ENCODE measurements around the gene SUMO3.

The SUMO3 gene

GRCh38 chr21:44817914-44818639 lies at the start of gene SUMO3:
Gene SUMO3 (minus strand): TSS chr21:44818062. CDS start chr21:44817968, 94 bp downstream.
- no peaks in the 10 kb centered on the region for H3K4me1 ChIP-seq (ENCODE audit: control insufficient read depth, insufficient read depth, low read length)
- no peaks in the 10 kb centered on the region for H3K27me3 ChIP-seq (ENCODE audit: control insufficient read depth, insufficient read depth, low read length)
- H3K4me3 ChIP-seq (ENCODE audit: low read length): peak within 1 kb of the TSS; percentile 82
- H3K9ac ChIP-seq (ENCODE audit: low read length): peak within 1 kb of the TSS; percentile 56
- no peaks in the 10 kb centered on the region for H3K36me3 ChIP-seq (ENCODE audit: control insufficient read depth, insufficient read depth, low read length)
- H3K27ac ChIP-seq (ENCODE audit: low read depth, low read length): peak within 1 kb of the TSS; percentile 81

- no peaks in the 10 kb centered on the region for H3K27me3 ChIP-seq (ENCODE audit: control insufficient read depth, insufficient read depth, low read length)
- H3K4me1 ChIP-seq (ENCODE audit: control insufficient read depth, insufficient read depth, low read length): peaks cover 43% of the 10 kb centered on the region
- peak overlapping the region; percentile 26 for H3K27ac ChIP-seq (ENCODE audit: low read depth, low read length)
- peaks cover 6% of the 10 kb centered on the region for H3K36me3 ChIP-seq (ENCODE audit: control insufficient read depth, insufficient read depth, low read length)
- H3K4me3 ChIP-seq (ENCODE audit: low read length): no peak overlapping the region
- no peak overlapping the region for H3K9ac ChIP-seq (ENCODE audit: low read length)
Measured at GRCh38 chr21:44867464-44867863, 49.6 kb upstream of the SUMO3 start.

GRCh38 chr21:44866780-44867179 lies 48.9 kb upstream of the SUMO3 start:
- H3K27ac ChIP-seq (ENCODE audit: low read depth, low read length): peak overlapping the region; percentile 6
- H3K4me3 ChIP-seq (ENCODE audit: low read length): no peak overlapping the region
- no peak overlapping the region for H3K9ac ChIP-seq (ENCODE audit: low read length)
- peaks cover 11% of the 10 kb centered on the region for H3K36me3 ChIP-seq (ENCODE audit: control insufficient read depth, insufficient read depth, low read length)
- H3K4me1 ChIP-seq (ENCODE audit: control insufficient read depth, insufficient read depth, low read length): peaks cover 43% of the 10 kb centered on the region
- no peaks in the 10 kb centered on the region for H3K27me3 ChIP-seq (ENCODE audit: control insufficient read depth, insufficient read depth, low read length)

GRCh38 chr21:44865561-44866280 lies 47.9 kb upstream of the SUMO3 start:
- Histone ChIP-seq H3K4me1 (ENCODE audit: control insufficient read depth, insufficient read depth, low read length) (peaks cover 38% of the 10 kb centered on the region), H3K36me3 (ENCODE audit: control insufficient read depth, insufficient read depth, low read length) (peaks cover 12% of the 10 kb centered on the region), H3K4me3 (ENCODE audit: low read length) (no peak overlapping the region), H3K27me3 (ENCODE audit: control insufficient read depth, insufficient read depth, low read length) (no peaks in the 10 kb centered on the region), H3K27ac (ENCODE audit: low read depth, low read length) (no peak overlapping the region), H3K9ac (ENCODE audit: low read length) (no peak overlapping the region)

- peaks cover 14% of the 10 kb centered on the region for H3K4me1 ChIP-seq (ENCODE audit: control insufficient read depth, insufficient read depth, low read length)
- peaks cover 25% of the 10 kb centered on the region for H3K36me3 ChIP-seq (ENCODE audit: control insufficient read depth, insufficient read depth, low read length)
- H3K9ac ChIP-seq (ENCODE audit: low read length): no peak overlapping the region
- H3K4me3 ChIP-seq (ENCODE audit: low read length): no peak overlapping the region
- no peaks in the 10 kb centered on the region for H3K27me3 ChIP-seq (ENCODE audit: control insufficient read depth, insufficient read depth, low read length)
- no peak overlapping the region for H3K27ac ChIP-seq (ENCODE audit: low read depth, low read length)
Measured at GRCh38 chr21:44862869-44863685, 45.2 kb upstream of the SUMO3 start.

- H3K4me1 ChIP-seq (ENCODE audit: control insufficient read depth, insufficient read depth, low read length): peaks cover 2% of the 10 kb centered on the region
Measured at GRCh38 chr21:44858791-44859190, 40.9 kb upstream of the SUMO3 start.

GRCh38 chr21:44858291-44858690 lies 40.4 kb upstream of the SUMO3 start:
- H3K27ac ChIP-seq (ENCODE audit: low read depth, low read length): no peak overlapping the region
- peaks cover 31% of the 10 kb centered on the region for H3K36me3 ChIP-seq (ENCODE audit: control insufficient read depth, insufficient read depth, low read length)
- no peak overlapping the region for H3K4me3 ChIP-seq (ENCODE audit: low read length)
- no peak overlapping the region for H3K9ac ChIP-seq (ENCODE audit: low read length)
- peaks cover 2% of the 10 kb centered on the region for H3K4me1 ChIP-seq (ENCODE audit: control insufficient read depth, insufficient read depth, low read length)
- H3K27me3 ChIP-seq (ENCODE audit: control insufficient read depth, insufficient read depth, low read length): no peaks in the 10 kb centered on the region

More at GRCh38 chr21:44858791-44859190, 40.9 kb upstream of the SUMO3 start:
- Histone ChIP-seq H3K36me3 (ENCODE audit: control insufficient read depth, insufficient read depth, low read length) (peaks cover 30% of the 10 kb centered on the region), H3K27ac (ENCODE audit: low read depth, low read length) (no peak overlapping the region), H3K9ac (ENCODE audit: low read length) (no peak overlapping the region), H3K4me3 (ENCODE audit: low read length) (no peak overlapping the region), H3K27me3 (ENCODE audit: control insufficient read depth, insufficient read depth, low read length) (no peaks in the 10 kb centered on the region)

- H3K36me3 ChIP-seq (ENCODE audit: control insufficient read depth, insufficient read depth, low read length): peaks cover 31% of the 10 kb centered on the region
- H3K27me3 ChIP-seq (ENCODE audit: control insufficient read depth, insufficient read depth, low read length): no peaks in the 10 kb centered on the region
- H3K4me3 ChIP-seq (ENCODE audit: low read length): no peak overlapping the region
- no peak overlapping the region for H3K9ac ChIP-seq (ENCODE audit: low read length)
- peaks cover 2% of the 10 kb centered on the region for H3K4me1 ChIP-seq (ENCODE audit: control insufficient read depth, insufficient read depth, low read length)
- no peak overlapping the region for H3K27ac ChIP-seq (ENCODE audit: low read depth, low read length)
Measured at GRCh38 chr21:44857127-44857892, 39.4 kb upstream of the SUMO3 start.

GRCh38 chr21:44856131-44856530 lies 38.3 kb upstream of the SUMO3 start:
- no peak overlapping the region for H3K4me3 ChIP-seq (ENCODE audit: low read length)
- peaks cover 2% of the 10 kb centered on the region for H3K4me1 ChIP-seq (ENCODE audit: control insufficient read depth, insufficient read depth, low read length)
- H3K27ac ChIP-seq (ENCODE audit: low read depth, low read length): no peak overlapping the region
- peaks cover 27% of the 10 kb centered on the region for H3K36me3 ChIP-seq (ENCODE audit: control insufficient read depth, insufficient read depth, low read length)
- H3K27me3 ChIP-seq (ENCODE audit: control insufficient read depth, insufficient read depth, low read length): no peaks in the 10 kb centered on the region
- H3K9ac ChIP-seq (ENCODE audit: low read length): no peak overlapping the region

GRCh38 chr21:44855572-44855971 lies 37.7 kb upstream of the SUMO3 start:
- Histone ChIP-seq H3K9ac (ENCODE audit: low read length) (no peak overlapping the region), H3K4me3 (ENCODE audit: low read length) (no peak overlapping the region), H3K27ac (ENCODE audit: low read depth, low read length) (no peak overlapping the region), H3K4me1 (ENCODE audit: control insufficient read depth, insufficient read depth, low read length) (peaks cover 2% of the 10 kb centered on the region), H3K27me3 (ENCODE audit: control insufficient read depth, insufficient read depth, low read length) (no peaks in the 10 kb centered on the region), H3K36me3 (ENCODE audit: control insufficient read depth, insufficient read depth, low read length) (peaks cover 32% of the 10 kb centered on the region)

- Histone ChIP-seq H3K4me3 (ENCODE audit: low read length) (no peak overlapping the region), H3K27ac (ENCODE audit: low read depth, low read length) (no peak overlapping the region), H3K9ac (ENCODE audit: low read length) (no peak overlapping the region), H3K36me3 (ENCODE audit: control insufficient read depth, insufficient read depth, low read length) (peaks cover 37% of the 10 kb centered on the region), H3K27me3 (ENCODE audit: control insufficient read depth, insufficient read depth, low read length) (no peaks in the 10 kb centered on the region), H3K4me1 (ENCODE audit: control insufficient read depth, insufficient read depth, low read length) (peaks cover 2% of the 10 kb centered on the region)
Measured at GRCh38 chr21:44854664-44855446, 37.0 kb upstream of the SUMO3 start.
